ENCODE measurements around the gene MCTP1.
"Not testable (repeated sequence)": the region's sequence is repeated elsewhere in the genome, so short reads cannot be mapped to it uniquely, and the experiment has no call there.

Gene MCTP1

GRCh38 chr5:95181644-95182043, 103.2 kb downstream of the MCTP1 start:
- DNase-seq (ENCODE audit: low read depth in 2 of 2), result no peak

GRCh38 chr5:95178046-95178651, 106.7 kb downstream of the MCTP1 start:
- no peak for DNase-seq (ENCODE audit: low read depth in 2 of 2)

GRCh38 chr5:95177456-95177855, 107.4 kb downstream of the MCTP1 start:
- no peak for DNase-seq (ENCODE audit: low read depth in 2 of 2)

GRCh38 chr5:95175106-95175505, 109.8 kb downstream of the MCTP1 start:
- DNase-seq (ENCODE audit: low read depth in 2 of 2), result no peak

GRCh38 chr5:95172659-95173058, 112.2 kb downstream of the MCTP1 start:
- no peak for DNase-seq (ENCODE audit: low read depth in 2 of 2)

- no peak for DNase-seq (ENCODE audit: low read depth in 2 of 2)
These were observed 120.0 kb downstream of the MCTP1 start for GRCh38 chr5:95164861-95165260.

- DNase-seq (ENCODE audit: low read depth in 2 of 2), result no peak
These were observed 121.8 kb downstream of the MCTP1 start for GRCh38 chr5:95163079-95163478.

GRCh38 chr5:95162231-95162992, 122.5 kb downstream of the MCTP1 start:
- no peak for DNase-seq (ENCODE audit: low read depth in 2 of 2)

GRCh38 chr5:95159603-95160002, 125.3 kb downstream of the MCTP1 start:
- DNase-seq (ENCODE audit: low read depth in 2 of 2), result no peak

- DNase-seq (ENCODE audit: low read depth in 2 of 2), result no peak
These were observed 129.0 kb downstream of the MCTP1 start for GRCh38 chr5:95155888-95156287.

GRCh38 chr5:95153511-95153910, 131.4 kb downstream of the MCTP1 start:
- no peak for DNase-seq (ENCODE audit: low read depth in 2 of 2)

GRCh38 chr5:95152535-95152934, 132.4 kb downstream of the MCTP1 start:
- DNase-seq (ENCODE audit: low read depth in 2 of 2), result no peak

GRCh38 chr5:95152131-95152530, 132.8 kb downstream of the MCTP1 start:
- no peak for DNase-seq (ENCODE audit: low read depth in 2 of 2)

- no peak for DNase-seq (ENCODE audit: low read depth in 2 of 2)
These were observed 133.2 kb downstream of the MCTP1 start for GRCh38 chr5:95151694-95152093.

GRCh38 chr5:95149387-95149786, 135.5 kb downstream of the MCTP1 start:
- DNase-seq (ENCODE audit: low read depth in 2 of 2), result no peak

GRCh38 chr5:95148453-95148852, 136.4 kb downstream of the MCTP1 start:
- no peak for DNase-seq (ENCODE audit: low read depth in 2 of 2)

GRCh38 chr5:95143858-95144257, 141.0 kb downstream of the MCTP1 start:
- not testable (repeated sequence) for DNase-seq (ENCODE audit: low read depth in 2 of 2)

- DNase-seq (ENCODE audit: low read depth in 2 of 2), result no peak
These were observed 142.7 kb downstream of the MCTP1 start for GRCh38 chr5:95142145-95142544.

- no peak for DNase-seq (ENCODE audit: low read depth in 2 of 2)
These were observed 143.8 kb downstream of the MCTP1 start for GRCh38 chr5:95141141-95141540.

- DNase-seq (ENCODE audit: low read depth in 2 of 2), result no peak
These were observed 150.6 kb downstream of the MCTP1 start for GRCh38 chr5:95134326-95134725.

GRCh38 chr5:95132096-95132495, 152.8 kb downstream of the MCTP1 start:
- DNase-seq (ENCODE audit: low read depth in 2 of 2), result no peak

GRCh38 chr5:95130941-95131340, 154.0 kb downstream of the MCTP1 start:
- no peak for DNase-seq (ENCODE audit: low read depth in 2 of 2)

GRCh38 chr5:95124731-95125130, 160.2 kb downstream of the MCTP1 start:
- DNase-seq (ENCODE audit: low read depth in 2 of 2), result no peak

GRCh38 chr5:95124101-95124500, 160.8 kb downstream of the MCTP1 start:
- DNase-seq (ENCODE audit: low read depth in 2 of 2), result no peak
